GM23338 (cell line): ENCODE data around the gene ST8SIA1.

Experiments
- CTCF ChIP-seq, 2 experiments: fragments of 200-600 bp in 1 of 2; sonication (generic) in 1 of 2; conservative IDR thresholded peaks; 2 replicates each; pipeline versions ENCODE4 v1.5.1 to v1.6.1; 2016 to 2017; ENCODE audit warnings: antibody characterized with exemption in 2 of 2, low read depth in 2 of 2, mild to moderate bottlenecking in 2 of 2, moderate library complexity in 1 of 2
- EZH2 ChIP-seq: fragments of 200-600 bp; sonication (generic); IDR thresholded peaks from one replicate; pipeline ENCODE4 v1.8.0; 2017; ENCODE audit warnings: antibody characterized with exemption, mild to moderate bottlenecking, low read depth; ENCODE audit not compliant: unreplicated experiment

DNA sequence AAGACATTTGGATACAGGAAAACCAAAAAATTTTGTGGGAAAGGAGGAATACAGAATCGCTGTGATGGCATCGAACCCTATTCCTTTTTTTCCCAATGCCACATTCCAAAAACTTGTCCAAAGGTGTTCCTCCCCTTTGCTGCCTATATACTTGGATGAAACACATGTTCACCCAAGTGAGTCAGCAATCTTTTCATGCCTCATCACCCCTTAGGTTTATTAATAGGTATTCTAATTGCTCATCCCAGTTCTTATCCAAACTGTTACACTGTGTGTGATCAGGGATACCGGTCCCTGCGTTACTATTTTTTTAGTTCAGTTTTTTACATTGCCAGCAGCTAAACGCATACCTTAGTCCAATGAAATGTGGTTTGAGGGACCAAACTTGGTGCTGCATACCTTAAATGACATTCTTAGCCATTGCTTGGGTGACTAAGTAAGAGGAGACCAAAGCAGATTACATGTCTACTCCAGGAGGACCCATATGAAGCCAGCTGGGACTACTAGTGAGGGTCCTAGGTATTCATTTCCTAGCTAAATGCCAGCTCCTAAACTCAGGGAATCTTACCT, 20.6 kb upstream of the ST8SIA1 start:
- no peak for TF ChIP-seq EZH2
- no peak for TF ChIP-seq CTCF (conservative IDR thresholded peaks at IDR 0.05; ENCODE audit: low read depth in 2 of 2)
